Ovary (tissue), 9 donors: Measurements from ENCODE around the gene FPR1. TPM values are rescaled to one million over a fixed set of nuclear protein-coding genes. Genes with fewer than 3 reads are reported as not detected.

Experiments used
- DNase-seq, 5 donors: peaks; one replicate each; pipeline ENCODE4 v3.0.0-alpha.2; 2019 to 2020
- H3K27ac ChIP-seq, 2 donors: fragments of 200-600 bp; one replicate each; pipeline versions ENCODE4 v1.5.1 to v1.8.0; 2019 to 2022
- H3K27me3 ChIP-seq: fragments of 200-600 bp; one replicate; pipeline ENCODE4 v1.8.0; 2022
- H3K36me3 ChIP-seq: fragments of 200-600 bp; sonication (generic); one replicate; pipeline ENCODE4 v1.5.1; 2019
- H3K4me1 ChIP-seq: one replicate; pipeline ENCODE4 v1.8.1; 2013; ENCODE audit warnings: mild to moderate bottlenecking, moderate library complexity; ENCODE audit not compliant: insufficient read depth
- H3K4me3 ChIP-seq: fragments of 200-600 bp; sonication (generic); one replicate; pipeline ENCODE4 v1.5.1; 2017
- H3K9me3 ChIP-seq, 2 donors: fragments of 200-600 bp in 1 of 2; sonication (generic) in 1 of 2; one replicate each; pipeline versions ENCODE4 v1.5.1 to v1.8.1; 2013 to 2019; ENCODE audit warnings: mild to moderate bottlenecking in 1 of 2, moderate library complexity in 1 of 2
- CTCF ChIP-seq, 3 donors: fragments of 450-650 bp in 2 of 3; fragments of 200-600 bp in 1 of 3; IDR thresholded peaks; one replicate each; pipeline versions ENCODE4 v1.5.1 to v1.8.0; 2016 to 2022; ENCODE audit warnings: antibody characterized with exemption in 3 of 3, mild to moderate bottlenecking in 1 of 3
- EP300 ChIP-seq: sonication (generic); formaldehyde crosslinking; IDR thresholded peaks from one replicate; pipeline ENCODE4 v1.6.1; 2017; ENCODE audit warnings: antibody characterized with exemption
- POLR2A ChIP-seq: fragments of 450-650 bp; IDR thresholded peaks from one replicate; pipeline ENCODE4 v1.6.1; 2017; ENCODE audit warnings: antibody characterized with exemption, mild to moderate bottlenecking, moderate library complexity
- WGBS, 3 donors: extraction: QIAGEN DNeasy Blood & Tissue Kit in 1 of 3; methylation state at CpG; one replicate each; pipeline versions ENCODE4 v1.1.5 to v1.1.7; 2013 to 2017; 5-methylcytosine and 5-hydroxymethylcytosine counted together
- intact Hi-C, 4 donors: fragments of 100-400 bp; cut with DNase I; formaldehyde crosslinking; loops; one replicate each; pipeline versions ENCODE4 v1.11.0 to v1.15.1; 2022 to 2023
- polyA plus RNA-seq, 2 donors: library from polyadenylated mRNA; stranded (reverse); fragments of 200-250 nt in 1 of 2; fragments of 350-450 nt in 1 of 2; fragmentation: Illumina TruSeq in 1 of 2; extraction: RNeasy Lipid Tissue Mini Kit (QIAGEN cat#74804) in 1 of 2; gene quantifications; one replicate each; pipeline ENCODE4 v1.2.3, GENCODE V29; 2013 to 2014
- total RNA-seq, 7 donors: library from RNA; depleted of rRNA in 2 of 7; stranded (reverse); fragments of >200 nt in 2 of 7; fragmentation: NEBNext Ultra II Directional in 3 of 7; extraction: Animal tissue kit (Norgen Biotek cat#: 25700) in 3 of 7; gene quantifications; one replicate each; pipeline versions ENCODE4 v1.1.0 to v1.2.4, GENCODE V29; 2016 to 2023
- donor health status: DM: no; HTN: no; CAD: no; lungs with moderate emphysema.
- donor health status: DM: no; HTN: no; CAD: no.
- donor health status: Bipolar disorder and iron deficiency.
- donor health status: DM: yes; HTN: yes; CAD: no.
- donor health status: DM: no; HTN: no; CAD: no.
- donor health status: DM: yes; HTN: yes; CAD: no.

FPR1 gene
- total and polyA plus RNA-seq, 9 donors, result 1.1 to 18.2 (median 3.6) TPM

GRCh38 chr19:51783372-51783771, 31.7 kb upstream of the FPR1 start:
- peaks cover 2% of the 10 kb centered on the region for H3K4me1 ChIP-seq
- H3K27me3 ChIP-seq, result no peaks in the 10 kb centered on the region
- no peaks in the 10 kb centered on the region for H3K36me3 ChIP-seq
- no peak for DNase-seq
- WGBS, 3 donors, result 22 to 40% (median 35%) methylated on average over 3 of the region's 3 CpGs
- intact Hi-C loops, result loop anchor here in 1 of 4 donors (10.0 kb wide), 1 partner anchor 309 kb away; the partner anchor contains the start of gene CEACAM18
- H3K4me3 ChIP-seq, result no peak overlapping the region
- TF ChIP-seq CTCF (IDR thresholded peaks at IDR 0.05) (no peak), EP300 (no peak), POLR2A (no peak)
- no peak overlapping the region for H3K27ac ChIP-seq
- no peaks in the 10 kb centered on the region for H3K9me3 ChIP-seq

GRCh38 chr19:51781999-51782398, 30.3 kb upstream of the FPR1 start:
- WGBS, 3 donors, result 52 to 58% (median 54%) methylated on average over 3 of the region's 3 CpGs
- H3K27ac ChIP-seq, result no peak overlapping the region
- no peak for DNase-seq
- no peak for TF ChIP-seq EP300
- no peak for TF ChIP-seq CTCF (IDR thresholded peaks at IDR 0.05)
- no peak for TF ChIP-seq POLR2A
- no peaks in the 10 kb centered on the region for H3K9me3 ChIP-seq
- peaks cover 3% of the 10 kb centered on the region for H3K4me1 ChIP-seq
- no peak overlapping the region for H3K4me3 ChIP-seq
- intact Hi-C loops, result loop anchor here in 1 of 4 donors (10.0 kb wide), 1 partner anchor 307 kb away; the partner anchor contains the start of gene CEACAM18
- H3K36me3 ChIP-seq, result no peaks in the 10 kb centered on the region
- no peaks in the 10 kb centered on the region for H3K27me3 ChIP-seq

- peaks cover 2% of the 10 kb centered on the region for H3K4me1 ChIP-seq
- no peak overlapping the region for H3K27ac ChIP-seq
- H3K36me3 ChIP-seq, result no peaks in the 10 kb centered on the region
- no peaks in the 10 kb centered on the region for H3K9me3 ChIP-seq
- DNase-seq, result no peak
- TF ChIP-seq CTCF (IDR thresholded peaks at IDR 0.05) (no peak), EP300 (no peak), POLR2A (no peak)
- H3K27me3 ChIP-seq, result no peaks in the 10 kb centered on the region
- H3K4me3 ChIP-seq, result no peak overlapping the region
- intact Hi-C loops, result loop anchor here in 1 of 4 donors (10.0 kb wide), 1 partner anchor 305 kb away; the partner anchor contains the start of gene CEACAM18
- WGBS, 3 donors, result 54 to 59% (median 56%) methylated on average over 2 of the region's 2 CpGs
Observed at GRCh38 chr19:51780270-51780669, 28.6 kb upstream of the FPR1 start.

GRCh38 chr19:51779703-51780102, 28.0 kb upstream of the FPR1 start:
- no peaks in the 10 kb centered on the region for H3K9me3 ChIP-seq
- no peak for DNase-seq
- TF ChIP-seq CTCF (IDR thresholded peaks at IDR 0.05) (no peak), EP300 (no peak), POLR2A (no peak)
- WGBS, 3 donors, result 38 to 58% (median 49%) methylated on average over 2 of the region's 2 CpGs
- no peak overlapping the region for H3K27ac ChIP-seq
- H3K4me1 ChIP-seq, result peaks cover 2% of the 10 kb centered on the region
- H3K4me3 ChIP-seq, result no peak overlapping the region
- intact Hi-C loops, result loop anchor here in 2 of 4 donors (10.0 kb wide), 2 partner anchors 65 to 305 kb away; partner anchors contain the start of gene CEACAM18 (in 1 of the 2)
- H3K27me3 ChIP-seq, result no peaks in the 10 kb centered on the region
- H3K36me3 ChIP-seq, result no peaks in the 10 kb centered on the region
